LNCAP (cell line): ENCODE data around the gene GRAMD1A.

Source experiments
- CTCF ChIP-seq: fragments of 450-650 bp; IDR thresholded peaks from 2 replicates; pipeline ENCODE4 v1.5.1; 2017; ENCODE audit warnings: mild to moderate bottlenecking

The GRAMD1A gene

DNA sequence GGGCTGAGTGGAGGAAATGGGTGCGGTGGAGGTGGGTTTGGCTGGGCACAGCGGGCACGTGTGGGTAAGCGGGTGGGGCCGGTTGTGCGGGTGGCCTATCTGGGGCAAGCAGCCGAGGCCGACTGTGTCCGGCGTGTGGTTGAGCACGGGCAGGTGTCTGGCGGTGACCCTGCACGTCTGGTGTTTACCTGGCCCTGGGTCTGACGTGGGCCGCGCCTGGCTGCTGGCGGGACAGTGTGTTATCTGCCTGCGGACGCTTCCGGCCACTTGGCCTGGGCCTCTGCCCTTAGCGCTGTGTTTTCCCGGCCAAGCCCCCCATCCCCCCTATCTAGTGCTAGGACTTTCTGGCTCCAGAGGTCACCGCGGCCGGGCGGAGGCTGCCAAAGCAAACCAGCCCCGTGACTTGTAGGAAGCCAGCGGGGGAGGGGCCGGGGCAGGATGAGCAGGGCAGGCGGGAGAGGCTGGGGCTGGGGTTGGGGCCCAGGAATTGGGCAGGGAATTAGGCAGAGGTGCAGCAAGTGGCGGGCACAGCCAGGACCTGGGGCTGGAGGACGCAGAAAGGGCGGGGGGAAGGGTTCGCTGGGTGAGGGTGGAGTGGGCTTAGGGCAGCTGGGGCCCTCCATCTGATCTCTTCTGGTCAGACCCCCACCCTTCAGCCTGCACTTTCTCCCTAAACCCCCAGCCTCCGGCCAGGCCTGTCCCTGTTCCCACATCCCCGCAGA, 40.9 kb downstream of the GRAMD1A start:
- no peak for TF ChIP-seq CTCF

DNA sequence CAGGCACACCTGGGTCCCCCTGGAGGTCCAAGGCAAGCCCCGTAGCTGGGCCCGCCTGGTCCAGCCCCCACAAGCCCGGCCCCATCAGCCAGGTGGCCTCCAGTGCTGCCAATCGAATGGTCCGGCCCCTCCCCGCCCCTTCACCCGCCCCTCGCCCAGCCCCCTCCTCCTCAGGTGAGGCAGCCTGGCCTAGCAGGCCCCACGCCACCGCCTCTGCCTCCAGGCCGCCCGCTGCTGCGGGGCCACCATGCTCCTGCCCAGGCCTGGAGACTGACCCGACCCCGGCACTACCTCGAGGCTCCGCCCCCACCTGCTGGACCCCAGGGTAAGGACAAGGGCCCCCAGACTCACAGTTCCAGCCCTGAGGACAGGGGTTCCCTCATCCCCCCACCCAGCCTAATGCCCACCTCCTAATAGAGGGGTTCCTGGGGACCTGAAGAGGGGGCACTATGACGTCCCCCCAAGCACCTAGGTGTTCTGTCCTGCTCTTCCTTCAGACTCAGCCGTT, 41.5 kb downstream of the GRAMD1A start, which contains the start of gene HPN:
Gene HPN (plus strand): TSS at position 174 of the 508 bp plus-strand sequence. CDS start 786 bp downstream, outside the sequence.
- no peak for TF ChIP-seq CTCF

- TF ChIP-seq CTCF, result no peak
Observed at GRCh38 chr19:35042056-35042730, 42.1 kb downstream of the GRAMD1A start.

DNA sequence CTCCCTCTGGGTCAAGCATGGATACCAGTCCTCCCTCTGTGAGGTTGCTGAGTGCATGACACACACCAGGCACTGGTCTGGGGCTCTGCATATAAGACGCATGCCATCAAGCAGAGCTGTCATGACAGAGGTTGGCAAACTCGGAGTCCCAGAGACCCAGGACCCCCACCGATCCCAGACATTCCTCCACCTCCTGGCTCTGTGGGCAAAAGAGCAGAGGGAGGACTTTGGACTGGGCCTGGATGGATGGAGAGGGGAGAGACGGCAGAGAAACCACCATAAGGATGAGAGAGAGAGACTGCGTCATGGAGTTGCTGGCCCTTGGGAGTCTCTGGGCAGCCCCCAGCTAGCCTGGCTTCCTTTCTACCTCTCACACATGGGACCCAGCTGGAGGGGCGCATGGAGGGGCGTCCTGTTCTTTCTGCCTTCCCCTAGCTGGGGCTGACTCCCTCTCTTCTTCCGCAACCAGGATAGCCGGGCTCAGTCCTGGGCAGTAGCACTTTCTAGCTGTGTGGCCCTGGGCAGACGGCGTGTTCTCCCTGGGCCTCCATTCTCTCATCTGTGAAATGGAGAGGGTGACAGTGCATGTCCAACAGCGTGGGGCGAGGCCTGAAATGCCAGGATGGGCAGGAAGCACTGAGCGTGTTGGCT, 43.0 kb downstream of the GRAMD1A start:
- TF ChIP-seq CTCF, result no peak

- TF ChIP-seq CTCF, result no peak
Observed at GRCh38 chr19:35043906-35044305, 43.8 kb downstream of the GRAMD1A start.

DNA sequence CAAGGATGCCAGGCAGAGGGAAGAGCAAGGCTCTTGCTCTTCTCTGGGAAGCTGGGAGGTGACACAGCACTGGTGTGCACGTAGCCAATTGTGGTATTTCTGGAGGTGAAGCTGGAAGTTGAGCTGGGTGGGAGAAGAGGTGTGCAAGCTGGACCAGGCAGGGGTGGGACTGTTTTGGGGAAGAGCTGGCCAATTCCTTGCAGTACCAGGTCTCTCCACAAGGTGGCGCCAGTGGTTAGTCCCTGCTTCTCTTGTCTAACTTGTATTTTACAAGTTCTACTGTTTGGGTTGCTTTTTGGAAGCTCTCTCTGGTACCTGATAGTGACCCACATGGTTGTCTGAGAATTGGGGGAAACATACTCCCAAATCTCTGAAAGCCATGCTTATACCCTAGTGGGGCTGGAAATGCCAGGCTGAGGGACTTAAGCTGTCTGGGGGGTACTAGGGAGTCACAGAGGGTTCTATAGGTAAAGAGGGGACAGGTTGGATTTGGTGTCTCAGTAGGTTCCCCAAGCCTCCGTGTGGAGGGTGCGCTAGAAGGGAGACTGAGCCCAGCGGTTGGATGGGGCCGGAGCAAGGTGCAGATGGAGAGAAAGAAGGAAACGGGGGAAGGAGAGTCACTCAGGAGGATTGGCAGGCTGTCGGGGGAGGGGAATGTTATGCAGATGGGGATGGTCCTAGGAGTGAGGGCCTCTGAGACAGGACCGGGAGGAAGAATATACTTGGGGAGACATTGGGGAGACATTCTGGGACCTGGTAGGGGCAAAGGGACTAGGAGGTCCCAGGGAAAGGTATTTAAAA, 44.4 kb downstream of the GRAMD1A start:
- peak; percentile 99 for TF ChIP-seq CTCF

- no peak for TF ChIP-seq CTCF
Observed at GRCh38 chr19:35045667-35046300, 45.7 kb downstream of the GRAMD1A start.
